Endothelial cell of umbilical vein (primary cell): ENCODE measurements around the gene CEACAM4.

Experiments
- POLR2AphosphoS5 ChIP-seq: IDR thresholded peaks from 2 replicates; pipeline ENCODE4 v1.6.1; 2012; ENCODE audit warnings: low read depth, mild to moderate bottlenecking, control low read depth, low read length, moderate library complexity; ENCODE audit not compliant: insufficient read depth
- TF ChIP-seq, protein P1 (sequence below), 2 donors: IDR thresholded peaks; 1 replicate in 1 of 2; 2 replicates in 1 of 2; pipeline ENCODE4 v1.5.1; 2011; ENCODE audit warnings: low read length in 2 of 2, mild to moderate bottlenecking in 2 of 2, moderate library complexity in 2 of 2, control low read depth in 1 of 2, inconsistent platforms in 1 of 2, low read depth in 1 of 2; ENCODE audit not compliant: insufficient read depth in 1 of 2; ENCODE audit errors: extremely low read depth in 1 of 2

DNA sequence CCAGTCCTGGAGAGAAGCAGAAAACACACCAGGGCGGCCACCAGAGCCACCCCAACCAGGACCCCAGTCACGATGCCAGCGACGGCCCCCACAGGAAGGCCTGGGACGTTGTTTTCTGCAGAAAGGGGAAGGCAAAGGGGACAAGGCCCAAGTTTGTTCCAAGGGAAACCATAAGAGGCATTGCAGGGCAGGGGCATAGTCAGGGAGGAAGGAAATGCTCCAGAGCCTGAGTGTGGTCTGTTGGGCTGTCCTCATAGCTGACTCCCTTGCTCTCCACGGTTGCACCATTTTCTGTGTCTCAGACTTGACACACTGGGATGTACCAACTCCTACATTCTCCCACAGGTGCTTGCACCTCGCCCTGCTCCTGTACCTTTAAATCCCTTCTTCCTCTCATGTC, 5.2 kb downstream of the CEACAM4 start:
- TF ChIP-seq, protein P1, sequence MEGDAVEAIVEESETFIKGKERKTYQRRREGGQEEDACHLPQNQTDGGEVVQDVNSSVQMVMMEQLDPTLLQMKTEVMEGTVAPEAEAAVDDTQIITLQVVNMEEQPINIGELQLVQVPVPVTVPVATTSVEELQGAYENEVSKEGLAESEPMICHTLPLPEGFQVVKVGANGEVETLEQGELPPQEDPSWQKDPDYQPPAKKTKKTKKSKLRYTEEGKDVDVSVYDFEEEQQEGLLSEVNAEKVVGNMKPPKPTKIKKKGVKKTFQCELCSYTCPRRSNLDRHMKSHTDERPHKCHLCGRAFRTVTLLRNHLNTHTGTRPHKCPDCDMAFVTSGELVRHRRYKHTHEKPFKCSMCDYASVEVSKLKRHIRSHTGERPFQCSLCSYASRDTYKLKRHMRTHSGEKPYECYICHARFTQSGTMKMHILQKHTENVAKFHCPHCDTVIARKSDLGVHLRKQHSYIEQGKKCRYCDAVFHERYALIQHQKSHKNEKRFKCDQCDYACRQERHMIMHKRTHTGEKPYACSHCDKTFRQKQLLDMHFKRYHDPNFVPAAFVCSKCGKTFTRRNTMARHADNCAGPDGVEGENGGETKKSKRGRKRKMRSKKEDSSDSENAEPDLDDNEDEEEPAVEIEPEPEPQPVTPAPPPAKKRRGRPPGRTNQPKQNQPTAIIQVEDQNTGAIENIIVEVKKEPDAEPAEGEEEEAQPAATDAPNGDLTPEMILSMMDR (IDR thresholded peaks at IDR 0.05; ENCODE audit: extremely low read depth in 1 of 2, insufficient read depth in 1 of 2, low read depth in 1 of 2, low read length in 2 of 2): no peak
- TF ChIP-seq POLR2AphosphoS5: no peak
